GM12801 (cell line): ENCODE measurements around the gene TUBA4A.

ENCODE experiments used
- CTCF ChIP-seq: IDR thresholded peaks from one replicate; pipeline ENCODE4 v1.5.1; 2011; ENCODE audit warnings: control low read depth; ENCODE audit not compliant: insufficient read length; ENCODE audit errors: extremely low read depth

Gene TUBA4A

DNA sequence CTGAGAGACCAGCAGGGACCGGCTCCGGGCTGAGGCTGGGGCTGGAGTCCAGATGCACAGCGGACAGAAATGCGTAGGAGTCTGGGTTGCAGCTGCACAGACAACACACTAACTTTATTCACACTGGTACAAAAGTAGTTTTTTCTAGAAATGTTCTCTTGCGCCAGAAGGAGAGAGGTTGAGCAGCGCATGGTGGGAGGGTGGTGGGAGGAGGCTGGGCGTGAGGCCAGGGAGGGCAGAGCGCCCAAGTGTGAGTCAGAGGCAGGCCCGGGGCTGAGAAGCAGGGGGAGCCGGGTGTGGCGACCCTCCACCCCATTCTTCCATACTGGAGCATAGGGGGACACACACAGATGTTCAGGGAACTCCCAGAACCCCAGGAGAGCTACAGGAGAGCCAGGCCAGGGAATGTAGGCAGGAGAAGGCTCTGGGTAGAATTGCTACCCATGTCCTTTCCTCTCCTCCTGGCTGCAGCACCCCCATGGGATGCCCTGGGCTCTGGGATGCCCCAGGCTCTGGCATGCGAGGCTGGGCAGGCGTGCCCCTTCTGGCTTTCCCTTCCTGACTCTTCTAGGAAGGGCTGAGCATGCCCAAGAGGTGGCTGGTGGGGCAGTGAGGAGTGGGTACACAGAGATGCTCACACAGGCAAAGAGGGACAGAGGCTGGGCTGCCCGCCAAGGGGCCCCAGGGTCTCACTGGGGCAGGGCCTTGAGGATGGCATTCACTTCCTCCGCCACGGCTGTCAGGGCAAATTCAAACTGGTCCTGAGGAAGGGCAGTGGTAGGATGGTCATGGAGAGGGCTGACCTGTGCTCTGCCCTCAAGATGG is 36.0 kb upstream of the TUBA4A start:
- no peak for TF ChIP-seq CTCF

- no peak for TF ChIP-seq CTCF
These were observed 35.4 kb upstream of the TUBA4A start for GRCh38 chr2:219289195-219289536.

DNA sequence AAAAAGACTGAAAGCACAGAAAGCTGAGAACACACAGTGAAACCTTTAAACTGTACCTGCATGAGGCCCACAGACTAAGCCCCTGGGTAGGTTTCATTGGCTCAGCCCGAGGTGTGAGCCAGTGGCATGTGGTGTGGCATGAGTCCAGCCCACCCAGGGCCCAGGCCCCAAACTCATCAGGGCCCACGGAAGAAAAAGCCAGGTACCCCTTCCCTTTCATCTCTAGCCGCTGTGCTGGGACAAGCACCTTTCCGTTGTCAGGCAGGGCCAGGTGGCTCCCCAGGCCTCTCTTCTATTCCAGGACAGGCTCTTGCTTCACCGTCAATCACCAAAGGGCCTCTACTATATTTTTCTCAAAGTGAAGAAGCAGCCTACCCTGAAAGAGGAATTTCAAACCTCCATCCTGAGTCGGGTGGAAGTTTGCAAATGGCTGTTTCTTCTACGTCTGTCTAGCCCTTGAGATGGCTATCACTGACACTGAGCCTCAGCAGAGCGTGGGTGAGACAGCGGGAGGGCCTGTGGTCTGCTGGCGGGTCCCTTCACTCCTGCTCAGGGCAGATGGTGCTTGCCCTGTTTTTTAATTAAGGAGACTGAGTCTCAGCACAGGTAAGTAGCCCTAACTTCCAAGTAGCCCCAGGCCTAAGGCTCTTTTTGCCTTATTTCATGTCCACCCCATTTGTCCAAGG is 34.0 kb upstream of the TUBA4A start:
- TF ChIP-seq CTCF, result no peak

- TF ChIP-seq CTCF, result no peak
These were observed 32.9 kb upstream of the TUBA4A start for GRCh38 chr2:219286436-219287115.

DNA sequence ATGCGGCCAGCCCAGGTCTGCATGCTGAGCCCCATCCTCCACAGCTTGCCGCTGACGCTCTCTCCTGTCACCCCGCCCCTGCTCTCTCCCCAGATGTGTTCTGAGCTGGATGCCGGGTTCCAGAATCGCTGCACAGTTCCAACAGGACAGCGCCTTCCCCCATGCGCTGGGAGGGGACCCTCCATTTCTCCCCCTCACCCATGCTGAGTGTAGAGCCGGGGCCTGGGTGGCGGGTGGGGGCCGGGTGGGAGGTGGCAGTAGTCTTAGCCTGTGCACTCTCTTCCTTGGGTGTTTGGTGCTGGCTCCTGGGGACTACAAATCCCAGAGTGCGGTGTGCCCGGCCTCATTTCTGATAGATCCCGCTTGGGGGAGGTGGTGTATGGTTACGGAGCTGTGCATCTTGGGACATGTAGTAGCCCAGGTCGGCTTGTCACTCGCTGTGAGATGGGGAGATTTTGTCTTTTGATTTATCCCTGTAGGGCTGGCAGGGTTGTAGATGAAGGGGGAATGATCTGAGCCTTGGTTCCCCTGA is 32.2 kb upstream of the TUBA4A start:
- TF ChIP-seq CTCF, result no peak

- no peak for TF ChIP-seq CTCF
These were observed 31.6 kb upstream of the TUBA4A start for GRCh38 chr2:219285373-219285735.
